Measurements from ENCODE around the gene GPR61.

Gene GPR61, protein sequence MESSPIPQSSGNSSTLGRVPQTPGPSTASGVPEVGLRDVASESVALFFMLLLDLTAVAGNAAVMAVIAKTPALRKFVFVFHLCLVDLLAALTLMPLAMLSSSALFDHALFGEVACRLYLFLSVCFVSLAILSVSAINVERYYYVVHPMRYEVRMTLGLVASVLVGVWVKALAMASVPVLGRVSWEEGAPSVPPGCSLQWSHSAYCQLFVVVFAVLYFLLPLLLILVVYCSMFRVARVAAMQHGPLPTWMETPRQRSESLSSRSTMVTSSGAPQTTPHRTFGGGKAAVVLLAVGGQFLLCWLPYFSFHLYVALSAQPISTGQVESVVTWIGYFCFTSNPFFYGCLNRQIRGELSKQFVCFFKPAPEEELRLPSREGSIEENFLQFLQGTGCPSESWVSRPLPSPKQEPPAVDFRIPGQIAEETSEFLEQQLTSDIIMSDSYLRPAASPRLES

DNA sequence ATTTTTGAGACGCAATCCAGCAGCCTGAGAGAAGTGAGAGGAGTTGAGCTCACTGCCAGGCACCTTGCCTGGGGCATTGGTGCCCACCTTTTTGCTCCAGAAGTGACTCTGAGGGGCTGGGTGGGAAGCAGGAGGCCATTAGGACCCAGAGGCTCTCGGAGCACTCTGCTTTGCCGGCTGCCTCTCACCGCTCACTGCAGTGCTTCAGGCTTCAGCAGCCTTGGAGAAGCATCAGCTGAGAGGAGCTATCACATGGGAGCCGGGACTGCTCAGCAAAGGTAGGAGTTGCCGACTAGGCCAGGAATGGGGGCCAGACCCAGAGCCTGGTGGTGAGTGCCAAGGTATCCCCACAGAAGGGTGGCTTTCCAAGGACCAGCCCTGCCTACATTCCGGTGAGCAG, at the start of gene GPR61:
GPR61 (plus strand) TSS at position 197 of the 400 bp plus-strand sequence. CDS start 3,151 bp downstream, outside the sequence.
- DNase-seq, result peak; percentile 18

DNA sequence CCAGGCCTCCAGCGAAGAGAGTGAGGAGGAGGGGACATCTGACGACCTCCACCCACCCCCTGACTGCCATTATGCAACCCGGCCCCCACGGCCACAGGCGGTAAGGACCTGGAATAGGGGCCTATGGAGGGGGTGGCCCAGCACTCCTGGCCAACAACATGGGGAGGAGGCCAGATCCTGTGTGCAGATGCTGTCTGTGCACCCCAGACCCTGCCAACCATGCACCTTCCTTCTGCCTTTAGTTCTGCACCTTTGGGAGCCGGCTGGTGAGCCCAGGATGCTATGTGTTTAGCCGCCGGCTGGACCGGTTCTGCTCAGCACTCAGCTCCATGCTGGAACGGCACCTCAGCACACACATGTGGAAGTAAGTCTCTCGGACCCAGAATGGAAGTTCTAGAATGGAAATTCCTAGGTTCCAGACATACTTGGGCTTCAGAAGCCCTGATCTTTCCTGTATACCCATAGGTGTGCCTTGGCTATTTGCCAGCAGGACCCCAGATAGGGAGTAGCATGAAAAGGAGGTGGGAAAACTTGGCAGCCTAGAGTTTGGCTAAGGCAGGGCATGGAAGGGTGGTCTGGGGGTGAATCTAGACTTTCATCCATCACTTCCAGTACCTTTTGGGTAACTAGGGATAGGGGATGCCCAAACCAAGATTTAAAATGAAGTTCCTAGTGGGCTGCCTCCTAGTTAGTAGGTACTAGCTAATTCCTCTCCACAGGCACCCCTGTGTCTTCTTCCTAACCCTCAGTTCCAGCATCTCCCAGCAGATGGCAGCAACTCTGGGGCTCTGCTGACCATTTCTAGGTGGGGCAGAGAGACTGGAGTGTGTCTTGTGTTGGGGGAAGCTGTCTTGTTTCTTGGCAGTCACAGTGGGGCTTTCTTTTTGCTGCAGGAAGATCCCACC, 49.4 kb upstream of the GPR61 start:
- DNase-seq, result peak; percentile 84

DNA sequence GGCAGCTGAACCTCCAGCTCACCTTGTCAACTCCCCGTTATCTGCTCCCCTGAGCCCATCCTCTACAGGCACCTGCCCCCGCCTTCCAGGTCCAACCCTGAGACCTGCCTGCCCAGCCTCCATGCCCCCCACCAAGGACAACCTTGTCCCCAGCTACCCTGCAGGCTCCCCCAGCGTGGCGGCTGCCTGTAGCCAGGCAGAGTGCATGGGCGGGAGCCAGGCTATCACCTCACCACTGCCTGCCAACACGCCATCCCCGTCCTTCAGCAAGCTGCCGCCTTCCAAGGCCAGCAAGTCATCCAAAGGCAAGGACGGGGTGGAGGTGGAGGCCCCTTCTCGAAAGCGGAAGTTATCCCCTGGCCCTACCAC, 48.8 kb upstream of the GPR61 start:
- no peak for DNase-seq

DNA sequence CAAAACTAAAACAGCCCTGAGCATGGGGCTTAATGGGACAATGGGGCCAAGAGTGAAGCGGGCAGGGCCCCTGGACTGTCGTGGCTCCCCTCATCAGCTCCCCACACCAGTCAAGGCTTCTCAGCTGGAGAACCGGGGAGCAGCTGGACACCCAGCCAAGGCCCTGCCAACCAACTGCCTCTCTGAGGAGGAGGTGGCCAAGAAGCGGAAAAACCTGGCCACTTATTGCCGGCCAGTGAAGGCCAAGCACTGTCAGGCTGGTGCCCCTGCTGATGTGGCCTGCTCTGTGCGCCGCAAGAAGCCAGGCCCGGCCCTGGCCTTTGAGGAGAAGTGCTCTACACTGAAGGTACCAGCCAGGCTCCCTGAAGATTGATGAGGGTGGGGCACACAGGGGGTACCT, 48.3 kb upstream of the GPR61 start:
- DNase-seq, result no peak

DNA sequence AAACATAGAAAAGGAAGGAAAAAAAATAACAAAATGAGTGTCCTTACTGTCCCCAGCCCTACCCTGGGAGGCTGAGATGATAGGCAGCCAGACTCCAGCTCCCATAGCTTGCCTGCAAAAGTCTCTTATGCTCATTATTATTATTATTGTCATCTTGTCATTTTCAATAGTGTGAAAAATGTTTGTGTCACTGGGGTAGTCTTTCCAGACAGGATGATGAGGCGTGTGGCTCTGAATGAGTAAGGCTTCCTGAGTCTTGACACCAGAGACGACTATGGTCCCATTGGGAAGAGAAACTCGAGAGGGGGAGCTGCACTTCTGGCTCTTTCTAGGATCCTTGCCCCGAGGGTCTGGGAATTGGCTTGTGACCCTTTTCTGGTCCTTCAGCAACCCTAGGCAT, 46.9 kb upstream of the GPR61 start:
- DNase-seq, result no peak

DNA sequence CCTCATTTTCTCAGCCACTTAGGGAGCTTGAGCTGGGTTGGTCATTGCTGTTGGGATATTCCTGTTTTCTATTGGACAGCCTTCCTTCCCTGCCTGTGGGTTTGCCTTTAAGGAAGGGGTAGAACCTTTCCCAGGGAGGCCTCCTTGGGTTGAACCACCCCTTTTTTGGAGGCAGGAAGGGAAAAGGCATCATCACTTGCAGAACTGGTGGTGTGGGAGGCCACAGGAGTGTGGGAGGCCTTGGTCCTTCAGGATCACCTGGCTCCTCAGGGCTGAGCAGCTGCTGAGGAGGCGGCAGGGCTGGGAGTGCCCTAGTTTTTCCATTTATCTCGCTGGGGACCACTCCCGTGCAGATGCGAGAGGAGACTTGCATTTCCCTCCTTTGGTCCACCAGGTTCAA, 46.4 kb upstream of the GPR61 start:
- DNase-seq, result no peak

DNA sequence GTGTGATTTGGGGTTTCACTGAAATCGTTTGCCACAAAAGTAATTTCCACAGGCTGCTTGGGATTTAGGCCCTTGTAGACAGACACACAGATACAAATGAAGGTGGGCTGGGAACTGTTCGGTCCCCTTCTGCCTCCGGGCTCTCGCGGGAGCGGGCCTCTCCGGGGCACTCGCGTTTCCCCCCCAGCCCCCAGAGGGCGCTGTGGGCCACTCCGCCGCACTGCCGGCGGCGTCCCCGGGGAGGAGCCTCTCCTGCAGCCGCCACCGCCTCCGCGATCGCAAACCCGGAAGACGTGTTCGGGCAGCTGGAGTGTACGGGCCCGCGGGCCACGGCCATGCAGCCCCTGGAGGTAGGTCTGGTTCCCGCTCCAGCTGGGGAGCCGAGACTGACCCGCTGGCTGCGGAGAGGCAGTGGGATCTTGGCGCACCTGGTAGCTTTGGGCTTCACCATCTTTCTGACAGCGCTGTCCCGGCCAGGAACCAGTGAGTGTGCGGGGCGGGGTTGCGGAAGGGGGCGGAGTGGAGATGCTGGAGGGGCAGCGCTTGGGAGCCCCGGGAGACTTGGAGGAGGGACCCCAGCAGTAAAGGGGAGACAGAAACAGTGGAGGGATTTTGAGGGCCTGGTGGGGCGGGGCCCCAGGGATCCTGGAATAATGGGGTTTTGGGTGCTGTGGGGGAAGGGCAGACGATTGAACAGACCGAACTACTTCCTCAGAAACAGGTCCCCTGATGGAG, 45.7 kb upstream of the GPR61 start, which contains the start of gene CYB561D1:
CYB561D1 (plus strand) TSS at position 290 of the 735 bp plus-strand sequence; CDS start at position 336, 46 bp downstream.
- peak; percentile 92 for DNase-seq

DNA sequence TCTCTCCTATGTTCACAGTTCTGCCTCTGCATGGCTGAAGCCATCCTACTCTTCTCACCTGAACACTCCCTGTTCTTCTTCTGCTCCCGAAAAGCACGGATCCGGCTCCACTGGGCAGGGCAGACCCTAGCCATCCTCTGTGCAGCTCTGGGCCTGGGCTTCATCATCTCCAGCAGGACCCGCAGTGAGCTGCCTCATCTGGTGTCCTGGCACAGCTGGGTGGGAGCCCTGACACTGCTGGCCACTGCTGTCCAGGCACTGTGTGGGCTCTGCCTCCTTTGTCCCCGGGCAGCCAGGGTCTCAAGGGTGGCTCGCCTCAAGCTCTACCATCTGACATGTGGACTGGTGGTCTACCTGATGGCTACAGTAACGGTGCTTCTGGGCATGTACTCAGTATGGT, 43.9 kb upstream of the GPR61 start:
- DNase-seq, result no peak

DNA sequence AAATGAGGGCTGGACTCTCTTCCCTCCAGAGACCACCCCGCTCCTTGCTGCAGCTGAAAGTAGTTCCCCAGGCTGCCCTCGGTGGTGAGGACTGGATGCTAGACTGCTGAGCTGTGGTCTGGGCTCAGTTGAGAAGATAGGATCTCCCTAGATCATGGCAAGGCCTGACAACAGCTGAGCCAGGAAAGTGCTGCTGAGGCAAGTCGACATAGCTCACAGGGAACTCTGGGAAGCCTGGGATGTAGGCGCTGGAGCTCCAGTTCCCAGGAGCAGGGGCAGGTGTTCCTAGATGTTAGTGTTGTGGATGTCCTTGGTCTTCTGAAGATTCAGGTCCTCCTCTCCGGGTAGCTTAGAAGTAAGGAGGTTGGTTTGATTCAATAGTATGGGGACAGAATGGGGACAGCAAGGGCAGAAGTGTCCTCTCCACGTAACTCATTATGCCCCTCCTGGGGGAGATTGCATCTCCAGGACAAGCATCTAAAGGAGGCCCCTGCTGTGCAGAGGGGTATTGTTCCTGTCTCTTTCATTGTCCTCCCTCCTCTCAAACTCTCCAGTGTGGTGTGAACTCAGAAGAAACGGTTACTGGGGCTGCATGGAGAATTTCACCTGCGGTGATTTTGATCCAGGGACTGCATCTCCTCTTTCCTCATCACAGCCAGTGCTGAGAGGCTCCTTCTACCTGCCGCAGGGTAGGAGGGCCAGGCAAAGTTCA, 42.1 kb upstream of the GPR61 start:
- DNase-seq, result no peak

DNA sequence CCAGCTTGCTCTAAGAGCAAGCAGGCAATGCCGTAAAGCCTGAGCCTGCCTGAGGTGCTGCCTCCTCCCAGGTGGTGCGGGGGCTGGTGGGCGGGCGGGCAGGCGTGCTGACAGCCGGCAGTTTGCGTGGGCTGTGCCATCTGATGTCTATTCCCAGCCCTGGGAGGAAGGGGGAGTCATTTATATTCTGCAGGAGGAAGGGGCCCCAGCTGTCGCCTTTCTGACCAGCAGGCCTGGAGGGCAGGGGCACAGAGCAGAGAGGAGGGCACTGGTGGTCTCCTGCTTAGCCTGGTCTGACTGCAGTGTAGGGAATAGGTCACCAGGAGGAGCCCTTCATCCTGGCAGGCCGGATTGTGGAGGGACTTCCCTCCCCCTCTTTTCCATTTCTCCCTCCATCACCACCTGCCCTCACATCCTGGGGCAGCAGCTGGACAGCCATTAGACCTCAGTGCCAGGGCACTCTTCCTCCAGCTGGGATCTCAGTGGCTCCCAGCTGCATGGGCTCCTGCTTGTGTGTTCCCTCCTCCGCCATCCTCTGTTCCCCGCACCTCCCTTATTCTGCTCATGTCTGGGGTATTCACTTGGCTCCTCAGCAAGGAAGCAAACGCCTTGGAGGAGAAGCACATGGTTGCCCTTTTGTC, 41.4 kb upstream of the GPR61 start:
- DNase-seq, result peak; percentile 60

DNA sequence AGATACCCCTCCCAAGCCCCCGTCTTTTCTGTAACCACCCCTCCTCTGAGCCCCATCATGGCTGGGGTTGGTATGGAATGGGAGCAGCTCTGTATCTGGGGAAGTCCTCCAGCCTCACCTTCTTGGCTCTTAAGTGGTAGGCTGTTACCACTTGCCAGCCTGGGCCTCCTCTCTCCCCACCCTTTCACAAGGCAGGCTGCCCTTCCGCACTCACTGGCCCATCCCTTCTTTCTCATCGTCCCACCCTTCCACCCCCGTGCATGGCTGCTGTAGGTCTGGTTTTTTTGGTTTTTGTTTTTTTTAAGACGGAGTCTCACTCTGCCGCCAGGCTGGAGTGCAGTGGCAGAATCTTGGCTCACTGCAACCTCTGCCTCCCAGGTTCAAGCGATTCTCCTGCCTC, 40.6 kb upstream of the GPR61 start:
- DNase-seq, result no peak

DNA sequence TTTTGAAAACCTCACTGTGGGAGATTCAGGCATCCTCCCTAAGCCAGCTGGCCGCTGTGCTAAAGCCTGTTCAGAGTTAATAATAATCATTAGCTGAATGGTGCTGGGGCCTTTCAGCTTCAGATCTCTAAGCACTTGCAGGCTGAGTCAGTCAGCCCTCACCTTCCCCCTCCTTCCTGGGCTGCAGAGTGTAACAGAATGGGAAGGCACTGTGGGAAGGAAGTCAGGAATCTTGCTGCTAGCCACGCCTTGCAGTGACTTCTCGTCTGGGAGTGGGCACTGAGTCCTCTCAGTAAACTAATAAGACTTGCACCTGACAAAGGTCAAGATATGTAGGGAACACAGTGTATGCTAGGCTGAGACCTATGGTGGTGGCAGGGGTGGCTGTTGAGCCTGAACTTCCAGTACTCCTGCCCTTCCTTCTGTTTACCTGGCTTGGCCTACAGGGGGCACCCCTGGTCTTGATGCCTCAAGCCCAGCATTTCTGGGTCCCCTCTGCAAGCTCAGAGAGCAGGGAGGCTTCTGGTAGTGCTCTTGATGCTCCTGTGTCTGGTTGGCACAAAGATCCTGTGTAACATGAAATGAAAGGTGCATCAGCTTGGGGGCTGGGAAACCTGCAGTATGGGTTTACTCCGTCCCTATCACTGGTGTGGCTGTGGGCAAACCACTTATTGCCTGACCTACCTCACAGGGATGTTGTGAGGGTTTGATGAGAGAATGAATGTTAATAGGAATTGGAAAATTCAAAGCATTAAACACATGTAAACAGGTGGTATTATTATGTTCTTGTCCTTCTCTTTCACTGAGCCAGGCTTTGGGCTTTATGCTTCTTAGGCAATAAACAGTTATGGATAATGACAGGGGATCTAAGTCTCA, 39.8 kb upstream of the GPR61 start:
- DNase-seq, result peak; percentile 82

DNA sequence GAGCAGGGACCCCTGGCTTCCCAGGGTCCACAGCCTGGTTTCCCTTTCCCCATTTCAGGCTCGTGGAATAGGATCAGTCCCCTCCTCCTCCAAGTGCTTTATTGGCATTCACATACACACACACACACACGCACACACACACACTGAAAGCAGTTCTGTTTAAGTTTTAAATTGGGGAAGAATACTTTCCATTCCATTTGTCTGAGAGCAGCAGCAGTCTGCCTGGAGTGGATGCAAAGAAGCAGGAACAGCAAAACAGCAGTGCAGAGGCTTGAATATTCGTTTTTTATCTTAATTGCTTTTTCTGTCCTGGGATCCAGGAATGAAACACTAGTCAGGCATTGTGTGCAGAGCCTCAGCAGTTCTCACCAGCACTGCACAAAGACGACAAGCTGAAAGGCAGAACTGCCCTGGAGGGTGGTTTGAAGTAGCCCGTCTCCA, 38.7 kb upstream of the GPR61 start:
- DNase-seq, result no peak

DNA sequence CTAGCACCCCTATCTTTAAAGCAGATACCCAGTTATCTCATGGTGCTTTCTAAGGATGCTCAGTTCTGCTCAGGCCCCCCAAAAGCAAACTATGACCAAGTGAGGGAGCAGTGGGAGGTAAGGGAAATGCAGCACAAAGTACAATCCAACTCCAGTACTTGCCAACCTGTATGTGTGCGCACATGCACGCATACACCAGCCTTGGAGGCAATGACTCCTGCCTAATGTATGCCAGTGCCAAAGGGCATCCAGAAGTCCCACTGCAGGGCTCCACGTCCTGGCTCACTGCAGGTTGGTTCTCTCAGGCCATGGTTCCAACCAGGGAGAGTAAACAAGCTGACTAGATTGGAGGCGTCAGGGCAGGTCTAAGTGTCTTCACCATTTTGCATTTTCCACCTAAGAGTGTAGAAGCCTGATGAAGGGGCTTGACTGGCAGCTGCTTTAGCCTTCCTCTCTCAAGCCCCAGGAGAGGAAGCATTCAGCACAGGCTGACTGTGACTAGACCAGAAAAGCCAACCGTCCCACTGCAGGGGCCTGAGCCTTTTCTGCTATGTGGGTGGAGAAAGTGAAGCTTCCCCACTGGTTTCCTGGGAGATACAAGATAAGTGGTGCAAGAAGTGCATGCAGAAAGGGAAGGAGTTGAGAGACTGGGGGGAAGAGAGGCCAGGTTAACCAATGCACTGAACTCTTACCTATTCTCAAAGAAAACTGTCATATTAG, 37.9 kb upstream of the GPR61 start:
- no peak for DNase-seq

DNA sequence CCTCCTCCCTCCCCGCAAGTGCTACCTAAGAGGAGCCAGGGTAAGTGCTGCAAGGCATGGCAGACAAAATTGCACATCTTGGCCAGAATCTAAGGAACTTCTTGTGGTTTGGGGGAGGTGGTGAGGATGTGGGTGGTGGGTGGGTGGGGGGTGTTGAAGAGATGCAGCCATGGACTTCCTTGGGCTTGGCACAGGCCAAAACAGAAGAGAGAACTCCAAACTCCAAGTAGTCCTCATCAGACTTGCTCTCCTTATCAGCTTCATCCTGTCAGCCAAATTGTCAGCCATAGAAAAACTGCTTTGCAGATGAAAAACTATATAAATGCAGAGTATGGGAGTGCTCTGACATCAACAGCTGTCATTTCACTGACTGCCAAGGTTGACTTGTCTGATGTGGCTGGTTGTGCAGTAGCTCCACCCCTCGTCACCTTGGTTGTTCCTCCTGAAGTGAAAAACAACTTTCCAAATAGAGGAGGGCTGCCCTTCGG, 37.3 kb upstream of the GPR61 start:
- DNase-seq, result no peak

DNA sequence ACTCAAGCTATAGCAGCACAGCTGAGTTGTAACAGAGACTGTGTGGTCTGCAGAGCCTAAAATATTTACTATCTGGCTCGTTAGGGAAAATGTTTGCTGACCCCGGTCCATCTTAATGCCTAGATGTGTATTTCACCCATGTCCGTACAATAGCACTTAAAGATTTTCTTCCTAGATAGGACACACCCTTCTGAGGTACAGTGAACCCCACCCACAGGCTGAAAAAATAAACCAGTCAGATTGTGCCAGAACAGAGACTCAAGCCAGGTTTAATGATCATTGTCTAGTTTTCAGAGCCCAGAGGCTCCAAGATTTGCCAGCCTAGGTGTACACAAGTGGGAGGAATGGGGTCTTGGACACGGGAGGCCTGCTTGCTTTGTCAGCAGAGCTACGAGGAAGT, 35.7 kb upstream of the GPR61 start:
- DNase-seq, result no peak

DNA sequence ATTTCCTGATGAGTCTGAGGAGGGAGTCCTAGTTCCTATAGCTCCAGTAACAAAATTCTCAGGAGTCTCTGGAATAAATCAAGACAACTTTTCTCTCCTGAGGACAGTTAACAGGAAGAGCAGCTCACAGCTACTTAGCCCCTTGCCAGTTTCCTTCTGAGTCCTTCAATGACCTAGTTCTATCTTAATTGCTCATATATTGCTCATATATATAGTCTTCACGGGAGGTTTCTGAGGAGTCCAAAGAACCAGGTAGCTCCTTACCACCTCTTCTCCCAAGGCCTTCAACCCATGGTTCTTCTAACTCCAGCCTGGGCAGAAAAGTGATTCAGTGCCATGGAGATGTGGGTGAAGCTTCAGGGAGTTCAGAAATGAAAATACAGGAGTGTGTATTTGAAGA, 34.7 kb upstream of the GPR61 start:
- no peak for DNase-seq

DNA sequence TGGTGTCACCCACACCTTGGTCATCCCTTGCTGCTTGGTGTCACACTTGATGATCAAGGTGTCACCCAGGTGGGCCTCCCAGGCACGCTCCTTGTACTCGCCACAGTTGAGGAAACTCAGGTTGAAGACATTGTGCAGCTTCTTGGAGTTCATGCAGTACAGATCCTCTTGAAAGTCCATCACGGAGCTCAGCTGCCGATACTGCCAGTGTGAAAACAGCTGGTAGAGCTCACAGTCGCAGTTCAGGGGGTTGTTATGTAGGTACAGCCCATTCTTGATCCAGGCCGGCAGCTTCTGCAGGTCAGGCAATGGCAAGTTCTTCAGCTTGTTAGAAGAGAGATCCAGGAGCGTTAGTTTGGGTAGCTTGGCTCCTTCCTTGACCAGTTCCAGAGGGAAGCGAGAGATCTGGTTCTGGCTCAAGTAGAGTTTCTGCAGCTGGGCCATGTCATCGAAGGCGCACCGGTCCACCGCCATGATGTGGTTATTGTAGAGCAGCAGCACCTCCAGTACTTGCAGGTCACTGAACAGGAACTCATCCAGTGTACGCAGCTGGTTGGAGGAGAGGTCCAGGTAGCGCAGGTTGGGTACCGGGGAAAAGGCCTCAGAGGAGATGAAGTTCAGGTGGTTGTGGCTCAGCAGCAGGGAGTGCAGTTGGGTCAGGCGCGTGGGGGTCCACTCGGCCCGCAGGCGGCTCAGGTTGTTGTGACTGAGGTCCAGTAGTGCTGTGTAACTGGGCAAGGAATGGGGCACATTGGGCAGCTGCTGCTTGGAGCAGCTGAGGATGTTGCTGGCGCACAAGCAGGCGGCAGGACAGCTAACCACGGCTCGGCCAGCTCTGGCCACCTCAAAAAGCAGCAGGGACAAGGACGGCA, 31.4 kb upstream of the GPR61 start:
- DNase-seq, result no peak

DNA sequence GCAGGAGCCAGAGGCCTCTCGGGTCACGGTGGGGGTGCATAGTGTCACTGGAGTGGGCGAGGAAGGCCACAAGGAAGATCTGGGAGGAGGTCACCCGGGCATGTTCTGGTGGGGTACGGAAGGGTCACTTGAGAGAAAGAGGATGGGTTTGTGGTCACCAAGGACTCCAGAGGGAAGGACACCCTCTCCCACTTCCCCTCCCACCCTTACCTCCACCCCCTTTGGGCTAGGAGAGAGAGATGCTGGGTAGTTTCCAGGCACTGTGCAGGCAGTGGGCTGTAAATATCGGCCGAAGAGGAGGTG, 30.8 kb upstream of the GPR61 start:
- no peak for DNase-seq

All from stimulated activated CD8-positive, alpha-beta memory T cell treated with anti-CD3 and anti-CD28 coated beads, Interleukin-4, amount 100 ng/mL, for 48 hours (primary cell).